GM18498 (cell line): Measurements from ENCODE around the gene FGGY.

Experiments used
- ATAC-seq: cut with Tn5 transposase; IDR thresholded peaks from one replicate; pipeline ENCODE4 v1.9.1; 2021; ENCODE audit warnings: mild to moderate bottlenecking, moderate library complexity; ENCODE audit not compliant: unreplicated experiment

FGGY gene

GRCh38 chr1:59502009-59502691, 205.3 kb downstream of the FGGY start:
- ATAC-seq: no peak

DNA sequence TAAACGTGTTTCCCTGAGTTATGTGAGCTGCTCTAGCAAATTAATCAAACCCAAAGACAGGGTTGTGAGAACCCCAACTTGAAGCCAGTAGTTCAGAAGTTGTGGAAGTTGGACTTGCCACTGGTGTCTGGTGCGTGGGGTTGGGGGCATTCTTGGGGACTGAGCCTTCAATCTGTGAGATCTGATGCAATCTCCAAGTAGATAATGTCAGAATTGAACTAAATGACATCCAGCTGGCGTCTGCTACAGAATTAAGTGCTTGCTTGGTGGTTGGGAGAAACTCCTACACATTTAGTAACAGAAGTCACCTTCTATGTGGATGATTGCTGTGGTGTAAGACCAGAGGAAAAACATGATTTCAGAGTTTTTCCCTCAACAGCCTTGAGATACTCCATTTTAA, 207.4 kb downstream of the FGGY start:
- ATAC-seq: no peak

GRCh38 chr1:59505596-59506028, 208.7 kb downstream of the FGGY start:
- no peak for ATAC-seq

- ATAC-seq: peak; percentile 89
These were observed 210.1 kb downstream of the FGGY start for GRCh38 chr1:59506952-59507351.

- no peak for ATAC-seq
These were observed 212.5 kb downstream of the FGGY start for GRCh38 chr1:59509341-59509875.

- no peak for ATAC-seq
These were observed 213.4 kb downstream of the FGGY start for GRCh38 chr1:59510249-59510648.

- no peak for ATAC-seq
These were observed 214.9 kb downstream of the FGGY start for GRCh38 chr1:59511476-59512465.

- ATAC-seq: no peak
These were observed 215.8 kb downstream of the FGGY start for GRCh38 chr1:59512702-59513101.

- ATAC-seq: no peak
These were observed 217.4 kb downstream of the FGGY start for GRCh38 chr1:59514061-59514909.

DNA sequence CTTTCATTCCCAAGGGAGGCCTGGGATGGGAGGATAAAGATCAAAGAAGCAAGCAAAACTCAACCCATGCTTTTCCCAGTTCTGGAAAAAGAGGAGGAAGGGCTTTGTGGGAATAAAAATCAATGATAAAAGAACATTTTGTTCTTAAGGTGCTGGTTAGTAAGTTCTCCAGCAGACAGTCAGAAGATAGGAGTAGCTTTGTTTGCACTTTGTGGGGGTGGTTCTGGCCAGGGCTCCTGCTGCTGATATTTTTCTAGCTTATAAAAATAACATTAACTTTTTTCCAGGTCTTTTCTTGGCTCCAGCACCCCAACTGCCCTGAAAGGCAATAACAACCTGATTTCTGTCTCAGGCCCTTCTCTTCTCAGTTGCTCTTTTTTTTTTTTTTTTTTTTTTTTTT, 220.0 kb downstream of the FGGY start:
- no peak for ATAC-seq

- ATAC-seq: no peak
These were observed 223.3 kb downstream of the FGGY start for GRCh38 chr1:59520194-59520593.

- no peak for ATAC-seq
These were observed 224.0 kb downstream of the FGGY start for GRCh38 chr1:59520827-59521418.

GRCh38 chr1:59521456-59521855, 224.6 kb downstream of the FGGY start:
- ATAC-seq: no peak

- no peak for ATAC-seq
These were observed 226.1 kb downstream of the FGGY start for GRCh38 chr1:59522925-59523505.

GRCh38 chr1:59523745-59524450, 227.0 kb downstream of the FGGY start:
- no peak for ATAC-seq

DNA sequence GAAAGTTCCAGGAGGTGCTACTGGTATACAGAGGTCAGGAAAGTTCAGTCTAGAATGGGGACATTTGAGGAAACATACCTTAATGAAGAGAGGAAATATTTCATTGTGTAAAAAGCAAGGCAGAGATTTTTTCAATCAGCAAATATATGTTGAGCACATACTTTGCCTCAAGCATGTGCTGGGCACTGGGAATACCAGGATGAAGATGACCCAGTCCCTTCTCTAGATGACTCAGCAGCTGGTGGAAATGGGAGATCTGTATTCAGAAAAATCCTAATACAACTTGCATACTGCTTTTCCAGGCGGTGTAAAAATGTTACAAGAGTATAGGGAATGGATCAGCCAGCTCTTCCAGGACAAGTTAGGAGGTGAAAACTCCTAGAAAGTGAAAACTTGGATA, 229.3 kb downstream of the FGGY start:
- ATAC-seq: no peak

GRCh38 chr1:59528471-59528870, 231.6 kb downstream of the FGGY start:
- no peak for ATAC-seq

GRCh38 chr1:59528900-59529299, 232.0 kb downstream of the FGGY start:
- no peak for ATAC-seq

DNA sequence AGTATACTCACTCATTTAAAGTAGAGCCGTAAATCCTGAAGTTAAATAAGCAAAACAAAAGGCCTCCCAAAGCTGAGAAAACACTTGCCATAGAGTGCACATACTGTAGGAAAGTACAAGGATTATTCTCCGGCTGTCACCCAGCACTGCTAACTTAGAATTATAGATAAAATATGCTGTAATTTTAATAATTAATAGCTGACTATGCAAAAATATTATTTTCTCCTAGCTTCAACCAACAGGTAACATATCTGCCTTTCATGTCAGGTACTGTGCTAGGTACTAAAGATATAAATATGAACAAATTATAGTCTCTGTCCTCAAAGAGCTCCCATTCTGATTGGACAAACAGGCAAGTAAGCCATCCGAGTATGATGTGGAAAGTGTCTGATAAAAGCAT, 233.2 kb downstream of the FGGY start:
- no peak for ATAC-seq
